Nephron (organoid): ENCODE measurements around the gene RASL11B.

ENCODE experiments used
- H3K27ac Mint-ChIP-seq, 3 experiments: 2 replicates each; pipeline ENCODE4 v1.8.0; 2020; ENCODE audit warnings: mixed read lengths in 3 of 3, mild to moderate bottlenecking in 2 of 3, moderate library complexity in 1 of 3
- H3K27me3 Mint-ChIP-seq: 2 replicates; pipeline ENCODE4 v1.8.0; 2021; ENCODE audit warnings: low read depth, mild to moderate bottlenecking, moderate library complexity, mixed read lengths
- H3K36me3 Mint-ChIP-seq: 2 replicates; pipeline ENCODE4 v1.8.0; 2020; ENCODE audit warnings: low read depth, mixed read lengths
- H3K4me1 Mint-ChIP-seq: 2 replicates; pipeline ENCODE4 v1.8.0; 2020; ENCODE audit warnings: mixed read lengths
- H3K4me3 Mint-ChIP-seq, 3 experiments: 2 replicates each; pipeline ENCODE4 v1.8.0; 2020; ENCODE audit warnings: mild to moderate bottlenecking in 3 of 3, mixed read lengths in 3 of 3, moderate library complexity in 2 of 3
- H3K9me3 Mint-ChIP-seq: 2 replicates; pipeline ENCODE4 v1.8.0; 2020; ENCODE audit warnings: mixed read lengths
- CTCF ChIP-seq, 3 experiments: fragments of 200-600 bp; sonication (generic); IDR thresholded peaks; one replicate each; pipeline ENCODE4 v1.5.0; 2021; ENCODE audit warnings: antibody characterized with exemption in 3 of 3; ENCODE audit not compliant: unreplicated experiment in 3 of 3

Gene RASL11B

GRCh38 chr4:52836678-52837077 is 25.4 kb upstream of the RASL11B start:
- H3K4me3 Mint-ChIP-seq, result no peak overlapping the region
- H3K27ac Mint-ChIP-seq, result peak overlapping the region in 1 of 3 experiments; percentile 84
- no peaks in the 10 kb centered on the region for H3K36me3 Mint-ChIP-seq
- peaks cover 54% of the 10 kb centered on the region for H3K4me1 Mint-ChIP-seq
- peaks cover 5% of the 10 kb centered on the region for H3K27me3 Mint-ChIP-seq
- no peak for TF ChIP-seq CTCF (IDR thresholded peaks at IDR 0.05; ENCODE audit: unreplicated experiment in 3 of 3)
- H3K9me3 Mint-ChIP-seq, result no peaks in the 10 kb centered on the region

GRCh38 chr4:52837716-52838558 is 24.2 kb upstream of the RASL11B start:
- Mint-ChIP-seq H3K36me3 (no peaks in the 10 kb centered on the region), H3K27me3 (no peaks in the 10 kb centered on the region), H3K4me3 (no peak overlapping the region), H3K27ac (peak overlapping the region; percentile 81 to 94 (median 84)), H3K9me3 (no peaks in the 10 kb centered on the region), H3K4me1 (peaks cover 56% of the 10 kb centered on the region)
- TF ChIP-seq CTCF (IDR thresholded peaks at IDR 0.05; ENCODE audit: unreplicated experiment in 3 of 3), result no peak

GRCh38 chr4:52838729-52839586 is 23.2 kb upstream of the RASL11B start:
- Mint-ChIP-seq H3K4me1 (peaks cover 66% of the 10 kb centered on the region), H3K27me3 (no peaks in the 10 kb centered on the region), H3K27ac (peak overlapping the region; percentile 81 to 94 (median 84)), H3K9me3 (no peaks in the 10 kb centered on the region), H3K4me3 (peak overlapping the region in 1 of 3 experiments; percentile 24), H3K36me3 (no peaks in the 10 kb centered on the region)
- TF ChIP-seq CTCF (IDR thresholded peaks at IDR 0.05; ENCODE audit: unreplicated experiment in 3 of 3), result no peak

GRCh38 chr4:52840531-52841370 is 21.4 kb upstream of the RASL11B start:
- H3K4me1 Mint-ChIP-seq, result peaks cover 69% of the 10 kb centered on the region
- H3K27me3 Mint-ChIP-seq, result no peaks in the 10 kb centered on the region
- no peaks in the 10 kb centered on the region for H3K9me3 Mint-ChIP-seq
- no peaks in the 10 kb centered on the region for H3K36me3 Mint-ChIP-seq
- no peak overlapping the region for H3K4me3 Mint-ChIP-seq
- TF ChIP-seq CTCF (IDR thresholded peaks at IDR 0.05; ENCODE audit: unreplicated experiment in 3 of 3), result no peak
- H3K27ac Mint-ChIP-seq, result peak overlapping the region; percentile 9 to 96 (median 90)

- TF ChIP-seq CTCF (IDR thresholded peaks at IDR 0.05; ENCODE audit: unreplicated experiment in 3 of 3), result no peak
- H3K4me1 Mint-ChIP-seq, result peaks cover 69% of the 10 kb centered on the region
- H3K27ac Mint-ChIP-seq, result peak overlapping the region; percentile 67 to 96 (median 90)
- no peaks in the 10 kb centered on the region for H3K9me3 Mint-ChIP-seq
- H3K4me3 Mint-ChIP-seq, result peak overlapping the region in 1 of 3 experiments; percentile 53
- no peaks in the 10 kb centered on the region for H3K27me3 Mint-ChIP-seq
- H3K36me3 Mint-ChIP-seq, result no peaks in the 10 kb centered on the region
Observed at GRCh38 chr4:52841682-52842456, 20.2 kb upstream of the RASL11B start.
